ENCODE measurements around the gene SLC30A2. TPM values are rescaled to one million over a fixed set of nuclear protein-coding genes. Genes with fewer than 3 reads are reported as not detected.

The SLC30A2 gene
- total and polyA plus RNA-seq, 4 donors = under 0.01 to 0.12 (median 0.05) TPM; not detected in 1

DNA sequence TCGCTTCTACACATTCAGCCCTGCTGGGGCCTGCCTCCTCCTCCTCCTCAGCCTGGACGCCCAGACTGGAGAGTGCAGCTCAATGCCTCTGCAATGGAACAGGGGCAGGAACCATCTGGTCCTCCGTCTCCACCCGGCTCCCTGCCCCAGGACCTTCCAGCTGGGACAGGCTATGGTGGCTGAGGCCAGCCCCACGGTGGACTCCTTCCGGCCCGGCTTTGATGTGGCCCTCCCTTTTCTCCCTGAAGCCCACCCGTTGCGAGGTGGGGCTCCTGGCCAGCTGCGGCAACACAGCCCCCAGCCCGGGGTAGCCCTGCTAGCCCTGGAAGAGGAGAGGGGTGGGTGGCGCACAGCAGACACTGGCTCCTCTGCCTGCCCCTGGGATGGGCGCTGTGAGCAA, 22.9 kb downstream of the SLC30A2 start:
- no peaks in the 10 kb centered on the region for H3K9me3 ChIP-seq (ENCODE audit: control insufficient read depth in 4 of 4, low read length in 3 of 4)
- TF ChIP-seq, protein P1, sequence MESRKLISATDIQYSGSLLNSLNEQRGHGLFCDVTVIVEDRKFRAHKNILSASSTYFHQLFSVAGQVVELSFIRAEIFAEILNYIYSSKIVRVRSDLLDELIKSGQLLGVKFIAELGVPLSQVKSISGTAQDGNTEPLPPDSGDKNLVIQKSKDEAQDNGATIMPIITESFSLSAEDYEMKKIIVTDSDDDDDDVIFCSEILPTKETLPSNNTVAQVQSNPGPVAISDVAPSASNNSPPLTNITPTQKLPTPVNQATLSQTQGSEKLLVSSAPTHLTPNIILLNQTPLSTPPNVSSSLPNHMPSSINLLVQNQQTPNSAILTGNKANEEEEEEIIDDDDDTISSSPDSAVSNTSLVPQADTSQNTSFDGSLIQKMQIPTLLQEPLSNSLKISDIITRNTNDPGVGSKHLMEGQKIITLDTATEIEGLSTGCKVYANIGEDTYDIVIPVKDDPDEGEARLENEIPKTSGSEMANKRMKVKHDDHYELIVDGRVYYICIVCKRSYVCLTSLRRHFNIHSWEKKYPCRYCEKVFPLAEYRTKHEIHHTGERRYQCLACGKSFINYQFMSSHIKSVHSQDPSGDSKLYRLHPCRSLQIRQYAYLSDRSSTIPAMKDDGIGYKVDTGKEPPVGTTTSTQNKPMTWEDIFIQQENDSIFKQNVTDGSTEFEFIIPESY (IDR thresholded peaks at IDR 0.05) = no peak
- TF ChIP-seq FOXA1 (IDR thresholded peaks at IDR 0.05) (no peak), HNF4G (IDR thresholded peaks at IDR 0.05) (no peak), HNF4A (conservative IDR thresholded peaks at IDR 0.05) (no peak), JUND (IDR thresholded peaks at IDR 0.05) (no peak), RXRA (IDR thresholded peaks at IDR 0.05) (no peak), RAD21 (IDR thresholded peaks at IDR 0.05) (no peak)
- TF ChIP-seq, protein P2, sequence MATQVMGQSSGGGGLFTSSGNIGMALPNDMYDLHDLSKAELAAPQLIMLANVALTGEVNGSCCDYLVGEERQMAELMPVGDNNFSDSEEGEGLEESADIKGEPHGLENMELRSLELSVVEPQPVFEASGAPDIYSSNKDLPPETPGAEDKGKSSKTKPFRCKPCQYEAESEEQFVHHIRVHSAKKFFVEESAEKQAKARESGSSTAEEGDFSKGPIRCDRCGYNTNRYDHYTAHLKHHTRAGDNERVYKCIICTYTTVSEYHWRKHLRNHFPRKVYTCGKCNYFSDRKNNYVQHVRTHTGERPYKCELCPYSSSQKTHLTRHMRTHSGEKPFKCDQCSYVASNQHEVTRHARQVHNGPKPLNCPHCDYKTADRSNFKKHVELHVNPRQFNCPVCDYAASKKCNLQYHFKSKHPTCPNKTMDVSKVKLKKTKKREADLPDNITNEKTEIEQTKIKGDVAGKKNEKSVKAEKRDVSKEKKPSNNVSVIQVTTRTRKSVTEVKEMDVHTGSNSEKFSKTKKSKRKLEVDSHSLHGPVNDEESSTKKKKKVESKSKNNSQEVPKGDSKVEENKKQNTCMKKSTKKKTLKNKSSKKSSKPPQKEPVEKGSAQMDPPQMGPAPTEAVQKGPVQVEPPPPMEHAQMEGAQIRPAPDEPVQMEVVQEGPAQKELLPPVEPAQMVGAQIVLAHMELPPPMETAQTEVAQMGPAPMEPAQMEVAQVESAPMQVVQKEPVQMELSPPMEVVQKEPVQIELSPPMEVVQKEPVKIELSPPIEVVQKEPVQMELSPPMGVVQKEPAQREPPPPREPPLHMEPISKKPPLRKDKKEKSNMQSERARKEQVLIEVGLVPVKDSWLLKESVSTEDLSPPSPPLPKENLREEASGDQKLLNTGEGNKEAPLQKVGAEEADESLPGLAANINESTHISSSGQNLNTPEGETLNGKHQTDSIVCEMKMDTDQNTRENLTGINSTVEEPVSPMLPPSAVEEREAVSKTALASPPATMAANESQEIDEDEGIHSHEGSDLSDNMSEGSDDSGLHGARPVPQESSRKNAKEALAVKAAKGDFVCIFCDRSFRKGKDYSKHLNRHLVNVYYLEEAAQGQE (IDR thresholded peaks at IDR 0.05) = no peak
- TF ChIP-seq, protein P3, sequence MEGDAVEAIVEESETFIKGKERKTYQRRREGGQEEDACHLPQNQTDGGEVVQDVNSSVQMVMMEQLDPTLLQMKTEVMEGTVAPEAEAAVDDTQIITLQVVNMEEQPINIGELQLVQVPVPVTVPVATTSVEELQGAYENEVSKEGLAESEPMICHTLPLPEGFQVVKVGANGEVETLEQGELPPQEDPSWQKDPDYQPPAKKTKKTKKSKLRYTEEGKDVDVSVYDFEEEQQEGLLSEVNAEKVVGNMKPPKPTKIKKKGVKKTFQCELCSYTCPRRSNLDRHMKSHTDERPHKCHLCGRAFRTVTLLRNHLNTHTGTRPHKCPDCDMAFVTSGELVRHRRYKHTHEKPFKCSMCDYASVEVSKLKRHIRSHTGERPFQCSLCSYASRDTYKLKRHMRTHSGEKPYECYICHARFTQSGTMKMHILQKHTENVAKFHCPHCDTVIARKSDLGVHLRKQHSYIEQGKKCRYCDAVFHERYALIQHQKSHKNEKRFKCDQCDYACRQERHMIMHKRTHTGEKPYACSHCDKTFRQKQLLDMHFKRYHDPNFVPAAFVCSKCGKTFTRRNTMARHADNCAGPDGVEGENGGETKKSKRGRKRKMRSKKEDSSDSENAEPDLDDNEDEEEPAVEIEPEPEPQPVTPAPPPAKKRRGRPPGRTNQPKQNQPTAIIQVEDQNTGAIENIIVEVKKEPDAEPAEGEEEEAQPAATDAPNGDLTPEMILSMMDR (IDR thresholded peaks at IDR 0.05; ENCODE audit: low read depth, low read length, missing input control) = no peak
- TF ChIP-seq, protein P4, sequence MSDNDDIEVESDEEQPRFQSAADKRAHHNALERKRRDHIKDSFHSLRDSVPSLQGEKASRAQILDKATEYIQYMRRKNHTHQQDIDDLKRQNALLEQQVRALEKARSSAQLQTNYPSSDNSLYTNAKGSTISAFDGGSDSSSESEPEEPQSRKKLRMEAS (IDR thresholded peaks at IDR 0.05) = no peak
- no peak overlapping the region for H3K9ac ChIP-seq (ENCODE audit: low read depth in 1 of 2, low read length in 2 of 2)
- no peaks in the 10 kb centered on the region for H3K27me3 ChIP-seq (ENCODE audit: control insufficient read depth in 4 of 4, insufficient read depth in 4 of 4, low read length in 3 of 4)
- peaks cover 0 to 5% (median 0%) of the 10 kb centered on the region in 4 donors for H3K4me1 ChIP-seq (ENCODE audit: control insufficient read depth in 4 of 4, insufficient read depth in 4 of 4, low read length in 3 of 4)
- no peak overlapping the region for H3K27ac ChIP-seq (ENCODE audit: low read depth in 1 of 2, low read length in 2 of 2)
- no peak overlapping the region for H3K4me3 ChIP-seq (ENCODE audit: low read depth in 1 of 3, low read length in 3 of 3)
- WGBS = 93% methylated on average over 13 of the region's 13 CpGs
- H3K36me3 ChIP-seq (ENCODE audit: control insufficient read depth in 4 of 4, insufficient read depth in 3 of 4, low read depth in 1 of 4, low read length in 3 of 4) = no peaks in the 10 kb centered on the region
- DNase-seq (ENCODE audit: low spot score) = no peak

DNA sequence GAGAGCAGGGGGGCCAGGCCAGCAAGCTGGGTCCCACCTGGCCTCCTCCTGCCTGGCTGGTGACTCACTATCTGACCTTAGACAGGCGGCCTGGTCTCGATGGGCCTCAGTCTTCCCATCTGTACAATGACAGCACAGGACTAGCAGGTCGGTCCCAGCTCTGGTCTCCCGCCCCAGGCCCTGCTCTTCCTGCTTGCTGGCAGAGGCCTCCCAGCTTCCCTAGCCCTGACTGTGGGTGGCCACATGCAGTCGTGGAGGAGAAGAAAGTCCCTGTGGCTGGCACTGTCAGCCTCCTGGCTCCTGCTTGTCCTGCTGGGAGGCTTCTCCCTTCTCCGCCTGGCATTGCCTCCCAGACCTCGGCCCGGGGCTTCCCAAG, 23.5 kb downstream of the SLC30A2 start:
- H3K27me3 ChIP-seq (ENCODE audit: control insufficient read depth in 4 of 4, insufficient read depth in 4 of 4, low read length in 3 of 4) = no peaks in the 10 kb centered on the region
- no peak for DNase-seq (ENCODE audit: low spot score)
- H3K9ac ChIP-seq (ENCODE audit: low read depth in 1 of 2, low read length in 2 of 2) = no peak overlapping the region
- H3K36me3 ChIP-seq (ENCODE audit: control insufficient read depth in 4 of 4, insufficient read depth in 3 of 4, low read depth in 1 of 4, low read length in 3 of 4) = no peaks in the 10 kb centered on the region
- H3K27ac ChIP-seq (ENCODE audit: low read depth in 1 of 2, low read length in 2 of 2) = no peak overlapping the region
- no peaks in the 10 kb centered on the region for H3K9me3 ChIP-seq (ENCODE audit: control insufficient read depth in 4 of 4, low read length in 3 of 4)
- 81% methylated on average over 8 of the region's 8 CpGs for WGBS
- no peak overlapping the region for H3K4me3 ChIP-seq (ENCODE audit: low read depth in 1 of 3, low read length in 3 of 3)
- H3K4me1 ChIP-seq (ENCODE audit: control insufficient read depth in 4 of 4, insufficient read depth in 4 of 4, low read length in 3 of 4) = peaks cover 0 to 5% (median 0%) of the 10 kb centered on the region in 4 donors
- TF ChIP-seq TAF1 (conservative IDR thresholded peaks at IDR 0.05) = no peak
- TF ChIP-seq, protein P2 (IDR thresholded peaks at IDR 0.05) = no peak
- TF ChIP-seq, protein P1 (IDR thresholded peaks at IDR 0.05) = no peak
- TF ChIP-seq NR2F2 (IDR thresholded peaks at IDR 0.05) = no peak
- TF ChIP-seq, protein P5, sequence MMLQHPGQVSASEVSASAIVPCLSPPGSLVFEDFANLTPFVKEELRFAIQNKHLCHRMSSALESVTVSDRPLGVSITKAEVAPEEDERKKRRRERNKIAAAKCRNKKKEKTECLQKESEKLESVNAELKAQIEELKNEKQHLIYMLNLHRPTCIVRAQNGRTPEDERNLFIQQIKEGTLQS (IDR thresholded peaks at IDR 0.05) = no peak
- TF ChIP-seq HNF4A (conservative IDR thresholded peaks at IDR 0.05) = no peak
- no peak for TF ChIP-seq RXRA (IDR thresholded peaks at IDR 0.05)
- no peak for TF ChIP-seq FOXA1 (IDR thresholded peaks at IDR 0.05)
- TF ChIP-seq, protein P4 (IDR thresholded peaks at IDR 0.05) = no peak
- TF ChIP-seq YY1 (IDR thresholded peaks at IDR 0.05) = no peak
- no peak for TF ChIP-seq JUND (IDR thresholded peaks at IDR 0.05)
- TF ChIP-seq, protein P3 (IDR thresholded peaks at IDR 0.05; ENCODE audit: low read depth, low read length, missing input control) = no peak
